OCI-LY7 (cell line): Measurements from ENCODE around the gene ITIH1.

ENCODE experiments used
- EZH2phosphoT487 ChIP-seq: fragments of 200-600 bp; sonication (generic); IDR thresholded peaks from 2 replicates; pipeline ENCODE4 v1.6.1; 2018; ENCODE audit warnings: low read depth, borderline replicate concordance, mild to moderate bottlenecking, mixed run types, antibody characterized with exemption, low read length, moderate library complexity, mixed read lengths
- TF ChIP-seq, protein P1 (sequence below): fragments of 200-600 bp; sonication (generic); conservative IDR thresholded peaks from 2 replicates; pipeline ENCODE4 v1.5.1; 2014; ENCODE audit warnings: mild to moderate bottlenecking, antibody characterized with exemption, low read length, moderate library complexity, mixed read lengths

DNA sequence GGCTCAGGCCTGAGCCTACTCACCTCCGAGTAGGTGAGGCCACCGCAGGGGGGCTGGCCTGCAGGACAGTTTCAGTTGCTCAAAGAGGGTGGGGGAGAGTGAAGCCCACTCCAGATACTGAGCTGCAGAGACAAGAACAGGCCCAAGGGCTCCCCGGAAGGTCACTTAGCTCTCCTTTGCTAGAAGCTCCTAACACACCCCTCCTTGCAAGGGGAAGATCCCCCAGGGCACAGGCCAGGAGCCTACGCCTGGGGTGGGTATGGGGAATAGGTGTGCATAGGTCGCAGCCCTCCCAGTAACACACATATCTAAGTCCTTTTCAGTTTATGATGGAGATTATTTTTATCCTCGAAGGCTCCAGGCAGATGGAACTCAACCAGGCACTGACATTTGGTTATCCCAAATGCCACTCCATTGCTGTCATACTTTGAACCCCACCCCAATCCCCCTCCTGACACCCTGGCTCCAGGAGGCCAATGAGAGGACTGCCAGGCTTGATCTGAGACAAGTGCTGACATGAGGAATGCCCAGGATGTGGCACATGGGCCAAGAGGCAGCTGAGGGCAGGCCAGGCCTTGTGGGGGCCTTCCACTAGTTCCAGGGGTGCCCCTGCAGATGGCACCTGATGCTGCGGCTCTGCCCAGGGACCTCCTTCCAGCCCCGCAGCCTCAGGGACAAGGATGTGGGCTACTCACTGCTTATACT lies 58.5 kb downstream of the ITIH1 start:
- TF ChIP-seq, protein P1, sequence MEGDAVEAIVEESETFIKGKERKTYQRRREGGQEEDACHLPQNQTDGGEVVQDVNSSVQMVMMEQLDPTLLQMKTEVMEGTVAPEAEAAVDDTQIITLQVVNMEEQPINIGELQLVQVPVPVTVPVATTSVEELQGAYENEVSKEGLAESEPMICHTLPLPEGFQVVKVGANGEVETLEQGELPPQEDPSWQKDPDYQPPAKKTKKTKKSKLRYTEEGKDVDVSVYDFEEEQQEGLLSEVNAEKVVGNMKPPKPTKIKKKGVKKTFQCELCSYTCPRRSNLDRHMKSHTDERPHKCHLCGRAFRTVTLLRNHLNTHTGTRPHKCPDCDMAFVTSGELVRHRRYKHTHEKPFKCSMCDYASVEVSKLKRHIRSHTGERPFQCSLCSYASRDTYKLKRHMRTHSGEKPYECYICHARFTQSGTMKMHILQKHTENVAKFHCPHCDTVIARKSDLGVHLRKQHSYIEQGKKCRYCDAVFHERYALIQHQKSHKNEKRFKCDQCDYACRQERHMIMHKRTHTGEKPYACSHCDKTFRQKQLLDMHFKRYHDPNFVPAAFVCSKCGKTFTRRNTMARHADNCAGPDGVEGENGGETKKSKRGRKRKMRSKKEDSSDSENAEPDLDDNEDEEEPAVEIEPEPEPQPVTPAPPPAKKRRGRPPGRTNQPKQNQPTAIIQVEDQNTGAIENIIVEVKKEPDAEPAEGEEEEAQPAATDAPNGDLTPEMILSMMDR, result no peak
- TF ChIP-seq EZH2phosphoT487, result no peak
